Inflammatory macrophage (primary cell): ENCODE measurements around the gene KCNE1.
"Not testable (repeated sequence)": the region's sequence is repeated elsewhere in the genome, so short reads cannot be mapped to it uniquely, and the experiment has no call there.

ENCODE experiments used
- DNase-seq, 2 donors: peaks; one replicate each; pipeline ENCODE4 v3.0.0-alpha.2; 2020 to 2022

Gene KCNE1

DNA sequence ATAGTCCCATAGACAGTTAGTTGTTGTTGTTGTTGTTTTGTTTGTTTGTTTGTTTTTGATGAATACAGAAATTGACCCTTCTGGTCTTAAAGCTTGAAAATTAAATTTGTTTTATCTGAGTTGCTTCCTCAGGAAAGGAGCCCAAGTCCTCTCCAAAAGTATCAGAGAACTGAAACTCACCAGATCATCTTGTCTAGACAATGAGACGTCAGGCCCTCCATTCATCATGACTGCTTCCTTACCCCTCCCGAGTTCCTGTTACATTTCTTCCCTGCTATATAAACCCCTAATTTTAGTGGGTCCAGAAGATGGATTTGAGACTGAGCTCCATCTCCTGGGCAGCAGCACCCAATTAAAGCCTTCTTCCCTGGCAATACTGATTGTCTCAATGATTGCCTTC is 105.3 kb downstream of the KCNE1 start:
- DNase-seq, result not testable (repeated sequence)

DNA sequence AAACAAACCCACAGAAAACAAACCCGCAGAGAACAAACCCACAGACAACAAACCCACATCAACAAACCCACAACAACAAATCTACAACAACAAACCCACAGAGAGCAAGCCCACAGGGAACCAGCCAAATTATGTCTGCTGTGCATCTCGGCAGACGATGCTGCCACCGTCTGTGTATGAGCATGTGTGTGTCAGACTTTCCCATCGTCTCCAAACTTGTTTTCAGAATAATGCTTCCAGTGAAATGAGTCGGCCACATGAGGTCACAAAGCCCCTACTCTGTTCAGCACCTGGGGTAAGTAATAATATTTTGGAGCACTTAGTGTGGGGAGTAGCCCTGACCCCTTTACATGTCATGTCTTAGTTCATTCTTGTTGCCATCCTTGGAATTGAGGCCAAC is 105.9 kb downstream of the KCNE1 start:
- not testable (repeated sequence) for DNase-seq

- not testable (repeated sequence) for DNase-seq
Measured at GRCh38 chr21:34405686-34406085, 106.3 kb downstream of the KCNE1 start.

DNA sequence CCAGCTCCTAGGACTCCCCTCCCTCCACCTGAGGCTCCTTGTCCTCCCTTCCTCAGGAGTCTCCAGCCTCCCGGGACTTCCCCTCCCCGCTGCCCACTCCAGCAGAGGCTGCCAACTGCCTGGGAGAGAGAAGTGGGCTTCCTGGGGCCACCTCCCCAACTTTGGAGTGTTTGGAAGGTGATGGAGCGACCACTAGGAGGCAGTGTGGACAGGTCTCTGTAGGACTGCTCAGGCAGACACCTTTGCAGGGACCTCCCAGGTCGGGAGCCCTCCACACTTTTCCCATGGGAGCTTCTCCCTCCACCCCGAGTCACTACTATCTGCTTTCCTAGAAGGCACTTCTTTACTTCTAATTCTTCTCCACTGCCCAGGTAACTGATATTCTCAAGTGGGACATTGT is 107.3 kb downstream of the KCNE1 start:
- not testable (repeated sequence) for DNase-seq

- DNase-seq, result not testable (repeated sequence)
Measured at GRCh38 chr21:34400522-34400921, 111.5 kb downstream of the KCNE1 start.
